CD4-positive, alpha-beta T cell treated with Interleukin-21 for 1 hour (primary cell): ENCODE data around the gene TEX35.
"Not testable (repeated sequence)": the region's sequence is repeated elsewhere in the genome, so short reads cannot be mapped to it uniquely, and the experiment has no call there.

Experiments used
- DNase-seq: peaks from one replicate; pipeline ENCODE4 v3.0.0-alpha.2; 2020

The TEX35 gene

DNA sequence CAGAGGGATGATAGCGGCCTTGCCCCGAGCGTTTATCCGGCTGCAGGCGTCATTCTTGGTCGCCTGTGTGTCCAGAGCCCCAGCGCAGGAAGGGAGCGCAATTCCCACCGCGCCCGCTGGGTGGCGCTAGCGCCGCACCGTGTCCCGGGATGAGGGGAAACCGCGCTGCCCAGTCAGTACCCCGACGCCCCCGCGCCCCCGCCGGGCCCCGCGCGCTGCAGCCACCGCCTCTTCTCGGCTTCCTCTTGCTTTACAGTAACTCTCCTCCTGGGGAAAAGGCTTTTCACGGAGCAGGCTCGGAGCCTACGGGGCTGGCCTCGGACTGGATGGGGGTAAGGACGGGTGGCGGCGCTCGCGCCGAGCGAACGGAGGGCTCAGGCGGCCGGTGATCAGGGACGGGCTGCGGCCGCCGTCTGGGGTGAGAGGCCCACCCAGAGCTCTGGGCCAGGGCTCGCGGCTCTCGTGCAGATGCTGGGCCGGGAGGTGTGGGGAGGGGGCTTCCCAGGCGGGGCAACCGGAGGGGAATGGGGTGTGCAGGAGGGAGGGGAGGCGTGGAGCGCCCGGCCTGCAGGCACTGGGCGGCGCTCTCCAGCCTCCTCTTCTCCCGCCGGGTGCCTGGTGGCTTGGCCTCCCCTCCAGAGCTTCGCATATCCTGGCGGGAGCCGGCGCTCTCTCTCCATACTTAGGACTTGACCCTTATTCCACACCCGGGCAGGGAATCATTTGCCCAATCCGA, 29.8 kb downstream of the TEX35 start:
- peak; percentile 85 for DNase-seq

DNA sequence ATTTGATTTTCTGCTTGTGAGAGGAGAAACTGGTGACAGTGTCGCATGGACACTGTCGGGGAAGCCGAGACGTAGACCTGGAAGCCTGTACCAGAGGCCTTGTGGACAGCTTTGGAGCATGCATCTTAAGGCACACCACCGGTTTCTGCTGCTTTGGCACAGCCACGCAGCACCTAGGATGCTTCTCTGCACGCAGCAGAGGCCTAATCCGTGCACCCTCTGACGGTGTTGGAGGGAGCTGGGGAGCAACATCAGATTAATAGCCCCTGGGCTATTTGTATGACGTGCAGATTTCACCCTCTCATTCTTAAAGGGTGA, 30.3 kb downstream of the TEX35 start:
- no peak for DNase-seq

DNA sequence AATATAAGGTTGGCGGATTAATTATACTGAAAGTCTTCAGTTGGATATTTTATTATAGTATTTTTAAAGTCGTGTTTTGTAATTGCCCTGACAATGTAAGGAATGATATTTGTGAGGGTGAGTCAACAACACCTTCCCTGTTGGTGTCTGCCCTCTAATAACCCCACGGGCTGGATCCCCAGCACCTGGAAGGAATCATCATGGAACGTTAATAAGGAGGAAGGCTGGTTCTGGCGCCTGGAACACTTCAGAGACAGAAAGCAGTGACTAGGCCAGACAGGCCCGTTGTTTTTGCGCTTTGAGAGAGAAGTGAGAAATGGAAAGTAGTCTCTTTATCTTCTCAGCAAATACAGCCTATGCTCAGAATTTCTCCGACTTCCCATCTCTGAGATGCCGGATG, 31.6 kb downstream of the TEX35 start:
- no peak for DNase-seq

DNA sequence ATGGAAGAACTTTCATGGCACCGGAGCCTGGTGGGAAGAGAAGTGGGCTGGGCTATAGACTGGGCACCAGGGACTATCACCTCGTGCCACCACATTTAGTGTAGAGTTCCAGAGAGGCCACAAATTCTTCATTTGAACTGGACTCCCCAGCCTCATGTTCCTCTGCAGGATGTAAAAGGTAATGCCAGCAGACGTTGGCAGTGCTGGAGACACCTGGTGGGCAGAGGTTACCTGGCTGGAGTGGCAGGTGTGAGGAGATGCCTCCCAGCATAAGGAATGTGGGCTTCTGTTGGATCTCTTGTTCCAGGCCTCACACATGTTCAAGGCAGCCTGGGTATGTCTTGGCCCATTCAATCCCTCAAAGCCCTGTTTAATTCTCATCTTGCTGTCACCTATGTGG, 35.2 kb downstream of the TEX35 start:
- DNase-seq = no peak

DNA sequence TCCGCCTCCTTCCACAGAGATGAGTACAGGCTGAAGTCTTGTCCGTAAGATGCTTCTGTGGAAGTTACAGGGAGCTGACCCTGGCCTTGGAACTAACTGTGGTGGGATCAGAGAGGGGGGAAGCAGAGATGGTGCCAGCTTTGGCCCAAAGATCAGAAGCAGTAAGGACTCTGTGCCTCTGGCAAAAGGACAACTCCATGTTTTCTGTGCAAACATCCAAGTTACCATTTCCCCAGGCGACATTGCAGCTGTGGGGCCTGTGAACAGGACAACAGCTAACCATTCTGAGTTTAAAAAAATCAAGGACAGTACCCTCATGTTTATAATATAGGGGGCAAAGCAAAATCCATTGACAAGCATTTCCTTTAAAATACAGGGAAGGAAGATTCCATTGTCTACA, 38.4 kb downstream of the TEX35 start:
- no peak for DNase-seq

DNA sequence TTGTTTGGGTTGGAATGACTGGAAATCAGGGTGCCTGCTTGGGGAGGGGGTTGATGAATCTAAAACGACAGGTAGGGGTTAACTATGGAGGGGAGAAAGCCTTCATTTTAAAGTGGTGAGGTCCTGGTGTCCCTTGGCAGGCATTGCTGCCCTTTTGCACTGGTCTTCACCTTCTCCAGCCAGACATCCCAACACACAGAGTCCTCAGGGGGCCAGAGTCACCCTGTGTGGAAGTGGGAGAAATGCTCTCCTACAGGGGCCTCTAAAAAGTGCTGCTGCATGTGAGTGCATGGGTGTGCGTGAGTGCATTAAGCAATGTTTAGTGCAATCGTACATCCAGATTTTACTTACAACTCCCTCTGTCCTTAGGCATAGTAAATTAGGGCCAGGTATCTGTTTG, 39.0 kb downstream of the TEX35 start:
- DNase-seq = no peak

DNA sequence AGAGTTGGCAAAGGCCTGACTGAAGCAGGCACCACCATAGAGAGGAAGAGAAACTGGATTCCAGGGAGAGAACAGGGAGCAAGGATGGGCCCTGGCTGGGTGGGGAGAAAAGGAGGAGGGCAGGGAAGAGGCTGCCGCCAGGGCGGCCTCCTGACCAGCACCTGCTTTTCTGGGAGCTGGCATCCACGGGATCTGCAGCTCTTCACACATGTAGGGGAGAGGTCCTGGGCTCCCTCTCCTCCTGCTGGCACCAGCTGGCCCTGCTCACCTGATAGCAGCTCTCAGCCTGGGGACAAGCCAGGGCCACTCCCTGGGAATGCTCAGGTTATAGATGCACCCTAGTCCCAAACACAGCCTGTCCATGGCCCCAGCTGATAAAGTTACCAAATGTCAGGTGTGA, 39.9 kb downstream of the TEX35 start:
- DNase-seq = no peak

DNA sequence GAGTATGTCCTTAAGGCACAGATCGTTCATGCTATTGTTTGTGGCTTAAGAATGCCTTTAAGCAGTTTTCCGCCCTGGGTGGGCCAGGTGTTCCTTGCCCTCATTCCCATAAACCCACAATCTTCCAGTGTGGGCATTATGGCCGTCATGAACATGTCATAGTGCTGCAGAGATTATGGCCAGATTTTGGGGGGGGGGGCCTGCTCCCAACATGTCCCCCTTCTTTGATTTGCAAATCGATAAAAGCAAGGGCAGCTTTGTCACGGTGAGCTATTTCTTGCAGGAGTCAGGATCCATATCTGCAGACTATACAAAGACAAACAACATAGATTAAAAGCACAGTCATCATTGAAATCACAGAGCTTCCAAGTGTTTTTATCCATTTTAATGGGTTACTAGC, 41.4 kb downstream of the TEX35 start:
- not testable (repeated sequence) for DNase-seq

DNA sequence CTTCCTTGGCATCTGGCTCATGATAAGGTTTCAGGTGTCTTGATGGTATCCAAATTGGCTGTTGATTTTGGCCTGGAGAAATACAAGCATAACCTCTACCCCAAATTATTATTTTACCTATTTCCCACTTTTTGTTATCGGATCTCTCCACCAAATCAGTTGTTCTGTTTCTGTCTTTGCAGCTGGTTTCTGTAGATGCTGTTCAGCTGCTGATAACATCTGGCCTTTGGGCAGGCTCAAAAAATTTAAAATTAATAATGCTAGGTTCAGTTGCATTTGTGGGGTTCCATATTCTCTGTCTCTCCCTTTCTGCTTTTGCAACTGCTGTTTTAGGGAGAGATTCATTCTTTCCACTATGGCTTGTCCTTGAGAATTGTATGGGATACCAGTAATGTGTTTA, 42.7 kb downstream of the TEX35 start:
- not testable (repeated sequence) for DNase-seq

DNA sequence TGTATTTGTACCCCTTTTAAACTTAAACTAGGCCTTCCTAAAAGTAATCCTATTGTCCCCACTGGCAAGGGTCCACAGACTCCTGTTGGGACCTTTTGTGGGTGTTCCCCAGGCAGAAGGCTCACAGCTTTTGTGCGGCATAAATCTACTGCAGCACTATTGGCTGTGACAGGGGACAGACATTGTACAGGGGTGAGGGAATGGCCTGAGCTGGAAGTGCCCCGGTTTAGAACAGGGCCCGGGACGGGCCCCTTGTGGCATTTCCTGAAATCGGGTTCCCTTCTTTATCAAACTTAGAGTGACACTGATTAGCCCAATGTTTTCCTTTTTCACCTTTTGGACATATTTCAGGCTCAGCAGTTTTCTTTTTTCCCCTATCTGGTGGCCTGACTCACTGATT, 45.9 kb downstream of the TEX35 start:
- DNase-seq = not testable (repeated sequence)

DNA sequence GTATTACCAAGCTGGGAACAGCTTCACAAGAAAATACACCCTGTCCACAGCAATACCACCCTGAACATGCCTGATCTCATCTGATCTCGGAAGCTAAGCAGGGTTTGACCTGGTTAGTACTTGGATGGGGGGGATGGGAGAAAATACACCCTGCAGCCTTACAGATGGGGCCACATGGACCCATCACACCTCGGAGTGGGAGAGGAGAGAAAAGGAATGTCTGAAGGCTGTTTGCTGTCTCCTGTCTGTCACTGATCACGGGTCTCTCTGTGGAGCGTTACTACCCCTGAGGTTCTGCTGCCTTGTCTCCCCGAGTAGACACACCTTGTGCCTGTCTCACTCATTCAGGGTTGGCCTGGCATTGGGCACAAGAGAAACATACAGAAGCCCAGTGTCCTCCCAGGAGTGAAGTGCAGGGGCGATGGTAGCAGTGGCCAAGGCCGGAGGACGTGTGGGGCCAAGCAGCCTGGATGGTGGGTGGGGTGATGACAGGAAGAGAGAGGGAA, 48.0 kb downstream of the TEX35 start:
- DNase-seq = no peak

DNA sequence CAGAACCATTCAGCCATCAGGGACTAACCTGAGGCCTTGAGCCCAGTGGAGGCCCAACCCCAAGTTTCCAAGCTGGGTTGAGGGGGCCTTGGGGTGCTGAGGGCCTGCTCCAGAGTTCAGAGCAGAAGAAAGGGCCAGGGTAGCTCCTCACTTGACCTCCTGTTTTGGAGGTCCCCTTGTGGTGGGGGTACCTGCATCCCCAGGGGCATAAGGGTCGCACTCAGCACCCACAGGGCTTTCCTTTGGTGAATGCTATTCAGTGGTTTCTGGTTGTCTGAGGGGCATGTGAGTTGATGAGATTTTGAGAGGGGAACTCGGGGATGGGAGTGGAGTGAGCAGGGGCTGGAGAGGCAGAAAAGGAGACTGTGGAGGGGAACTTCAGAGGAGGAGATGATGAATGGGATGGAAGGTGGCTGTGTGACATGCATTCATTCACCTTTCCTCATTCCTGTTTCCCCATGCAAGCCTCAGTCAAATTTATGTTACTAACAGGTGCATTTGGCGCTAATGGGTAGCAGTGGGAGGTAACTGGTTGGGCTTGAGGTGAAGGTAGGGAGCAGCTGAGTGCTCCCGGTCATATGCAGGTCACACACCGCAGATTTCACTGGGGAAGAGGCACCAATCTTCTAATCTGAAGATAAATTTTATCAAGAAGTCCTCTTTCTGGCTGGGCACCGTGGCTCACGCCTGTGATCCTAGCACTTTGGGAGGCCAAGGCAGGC, 50.4 kb downstream of the TEX35 start:
- DNase-seq = no peak

DNA sequence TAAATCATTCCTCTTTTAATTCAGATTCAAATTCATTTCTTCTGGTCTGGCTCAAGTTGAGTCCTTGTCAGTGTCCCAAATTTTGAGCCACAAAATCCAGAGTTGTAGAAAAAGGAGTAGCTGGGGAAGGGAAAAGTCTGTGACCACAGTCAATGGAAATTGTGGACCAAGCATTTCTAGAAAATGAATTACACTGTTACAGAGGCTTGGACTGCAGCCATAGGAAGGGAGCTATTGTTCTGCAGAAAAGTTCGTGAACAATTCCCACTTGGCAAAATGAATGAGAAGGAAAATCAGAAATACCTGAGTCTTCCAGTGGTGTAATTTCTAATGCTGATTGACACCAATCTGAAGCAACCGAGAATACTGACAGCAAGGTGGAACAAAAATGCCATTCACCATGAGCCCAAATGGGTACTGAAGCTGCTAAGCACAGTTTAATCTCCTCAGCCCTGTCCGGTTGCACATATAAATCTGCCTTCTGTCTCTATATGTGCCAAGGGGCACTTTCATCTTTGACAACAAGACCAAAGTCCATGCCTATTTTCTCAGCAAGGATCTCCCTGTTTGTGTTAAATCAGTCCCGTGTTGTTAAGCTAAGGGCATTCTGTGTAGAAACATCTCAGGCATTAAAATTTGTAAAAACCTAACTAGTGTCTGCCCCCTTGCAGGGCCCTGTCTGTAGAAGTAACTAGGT, 51.3 kb downstream of the TEX35 start:
- no peak for DNase-seq

DNA sequence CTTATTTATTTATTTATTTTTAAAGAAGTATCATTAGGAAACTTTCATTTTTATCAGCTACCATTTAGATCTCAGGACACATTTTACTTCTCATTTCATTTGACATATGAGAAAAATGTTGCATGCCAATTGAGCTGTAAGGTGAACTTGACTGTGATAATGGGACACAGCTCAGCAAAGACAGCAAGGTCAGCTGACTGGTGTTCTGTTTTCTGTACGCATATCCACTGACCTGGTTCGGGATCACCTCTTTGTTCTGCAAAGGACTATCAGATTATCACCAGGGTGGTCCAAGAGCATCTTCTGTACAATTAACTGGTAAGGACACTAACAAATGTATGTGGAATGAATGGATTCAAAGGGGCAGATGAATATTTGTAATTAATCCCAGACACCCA, 51.9 kb downstream of the TEX35 start:
- no peak for DNase-seq

DNA sequence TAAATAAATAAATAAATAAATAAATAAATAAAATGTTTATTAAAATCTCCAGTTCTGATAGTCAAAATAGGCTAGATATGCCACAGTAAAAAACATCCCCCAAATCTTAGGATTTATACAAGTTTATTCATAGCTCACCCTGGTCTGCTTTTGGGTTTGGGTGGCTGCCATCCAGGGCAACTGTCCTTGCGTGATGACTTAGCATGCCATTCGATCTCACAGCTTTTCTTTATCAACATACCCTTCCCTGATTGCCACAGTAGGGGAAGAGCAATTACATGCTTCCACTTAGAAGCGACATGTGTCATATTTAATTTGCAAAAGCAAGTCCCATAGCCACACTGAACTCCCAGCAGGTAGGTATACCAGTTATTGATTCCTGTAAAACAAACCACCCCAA, 52.7 kb downstream of the TEX35 start:
- no peak for DNase-seq

DNA sequence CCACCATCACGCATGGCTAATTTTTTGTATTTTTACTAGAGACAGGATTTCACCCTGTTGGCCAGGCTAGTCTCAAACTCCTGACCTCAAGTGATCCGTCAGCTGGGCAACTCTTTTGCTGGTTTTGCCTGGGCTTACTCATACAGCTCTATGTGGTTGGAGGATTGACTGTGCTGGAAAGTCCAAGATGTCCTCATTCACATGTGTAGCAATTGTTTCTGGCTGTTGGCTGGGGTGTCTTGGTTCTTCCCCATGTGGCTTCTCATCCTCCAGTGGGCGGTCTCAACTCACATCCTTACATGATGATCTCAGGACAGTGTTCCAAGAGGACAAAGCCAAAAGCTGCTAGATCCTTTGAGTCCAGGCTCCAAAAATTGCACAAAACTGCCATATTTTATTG, 53.3 kb downstream of the TEX35 start:
- DNase-seq = no peak

DNA sequence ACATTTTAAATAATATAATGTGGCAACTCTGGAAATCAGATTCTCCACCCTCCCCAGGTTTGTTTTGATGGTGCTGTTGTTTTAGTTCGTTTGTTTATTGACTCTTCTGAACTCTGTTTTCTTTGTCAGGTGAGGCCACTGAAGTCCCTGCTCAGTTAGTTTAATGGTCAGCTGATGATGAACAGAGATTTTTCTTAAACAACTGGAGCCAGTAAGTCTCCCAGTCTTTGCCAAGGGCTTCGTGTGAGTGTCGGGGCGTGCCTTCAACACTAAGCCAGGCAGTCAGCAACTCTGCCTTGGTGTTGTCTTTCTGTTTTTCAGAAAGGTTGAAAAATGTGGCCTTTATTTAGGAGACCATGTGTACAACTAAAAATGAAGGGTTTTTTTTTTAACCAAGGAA, 58.9 kb downstream of the TEX35 start:
- no peak for DNase-seq
